GM19239 (cell line): ENCODE data around the gene PRR11.
"Not testable (repeated sequence)": the region's sequence is repeated elsewhere in the genome, so short reads cannot be mapped to it uniquely, and the experiment has no call there.

ENCODE experiments used
- DNase-seq: peaks from one replicate; pipeline ENCODE4 v3.0.0; 2011; ENCODE audit warnings: low spot score; ENCODE audit not compliant: insufficient read length
- FAIRE-seq: peaks from 2 replicates; lab custom pipeline; 2011; peaks lifted over from hg19 to GRCh38; lab: Jason Lieb, UNC

PRR11 gene

GRCh38 chr17:59155439-59156177, at the start of gene PRR11:
Gene PRR11, plus strand, starts transcription at chr17:59155746. Its CDS starts 14,007 bp downstream, at chr17:59169753.
- DNase-seq: peak; percentile 72
- peak; percentile 99 for FAIRE-seq

GRCh38 chr17:59105852-59106462, 49.6 kb upstream of the PRR11 start:
- peak; percentile 61 for FAIRE-seq
- DNase-seq: no peak

GRCh38 chr17:59106463-59107305, 48.9 kb upstream of the PRR11 start, which contains the start of gene TRIM37:
Gene TRIM37, minus strand, starts transcription at chr17:59106880. Its CDS starts 419 bp downstream, at chr17:59106461.
- peak; percentile 91 for DNase-seq
- FAIRE-seq: peak; percentile 93

GRCh38 chr17:59107306-59107670, 48.3 kb upstream of the PRR11 start:
- FAIRE-seq (peak; percentile 39), DNase-seq (no peak)

GRCh38 chr17:59108400-59109102, 47.0 kb upstream of the PRR11 start:
- FAIRE-seq: no peak
- no peak for DNase-seq

GRCh38 chr17:59110973-59111372, 44.6 kb upstream of the PRR11 start:
- no peak for FAIRE-seq
- no peak for DNase-seq

- FAIRE-seq (no peak), DNase-seq (no peak)
Measured at GRCh38 chr17:59111539-59111938, 44.0 kb upstream of the PRR11 start.

GRCh38 chr17:59115474-59115873, 40.1 kb upstream of the PRR11 start:
- FAIRE-seq (no peak), DNase-seq (no peak)

- DNase-seq (no peak), FAIRE-seq (no peak)
Measured at GRCh38 chr17:59121901-59122480, 33.6 kb upstream of the PRR11 start.

GRCh38 chr17:59124665-59125064, 30.9 kb upstream of the PRR11 start:
- no peak for FAIRE-seq
- DNase-seq: no peak

- FAIRE-seq: no peak
Measured at GRCh38 chr17:59126809-59127417, 28.6 kb upstream of the PRR11 start.

GRCh38 chr17:59129814-59130213, 25.7 kb upstream of the PRR11 start:
- DNase-seq (no peak), FAIRE-seq (no peak)

More at GRCh38 chr17:59126809-59127417, 28.6 kb upstream of the PRR11 start:
- DNase-seq: no peak

- no peak for DNase-seq
- no peak for FAIRE-seq
Measured at GRCh38 chr17:59131131-59131530, 24.4 kb upstream of the PRR11 start.

GRCh38 chr17:59138339-59138738, 17.2 kb upstream of the PRR11 start:
- DNase-seq, FAIRE-seq: not testable (repeated sequence)

GRCh38 chr17:59139939-59140338, 15.6 kb upstream of the PRR11 start:
- FAIRE-seq: no peak
- DNase-seq: no peak

GRCh38 chr17:59141860-59142259, 13.7 kb upstream of the PRR11 start:
- FAIRE-seq (no peak), DNase-seq (no peak)

GRCh38 chr17:59145571-59146096, 9.9 kb upstream of the PRR11 start:
- no peak for DNase-seq
- no peak for FAIRE-seq

GRCh38 chr17:59149051-59149450, 6.5 kb upstream of the PRR11 start:
- FAIRE-seq (no peak), DNase-seq (no peak)

GRCh38 chr17:59149841-59150511, 5.6 kb upstream of the PRR11 start:
- no peak for FAIRE-seq
- no peak for DNase-seq
